ENCODE measurements around the gene TMX2. TPM values are rescaled to one million over a fixed set of nuclear protein-coding genes. Genes with fewer than 3 reads are reported as not detected.

The TMX2 gene
- total RNA-seq, 1 experiment from 2014 or later = 151 TPM

DNA sequence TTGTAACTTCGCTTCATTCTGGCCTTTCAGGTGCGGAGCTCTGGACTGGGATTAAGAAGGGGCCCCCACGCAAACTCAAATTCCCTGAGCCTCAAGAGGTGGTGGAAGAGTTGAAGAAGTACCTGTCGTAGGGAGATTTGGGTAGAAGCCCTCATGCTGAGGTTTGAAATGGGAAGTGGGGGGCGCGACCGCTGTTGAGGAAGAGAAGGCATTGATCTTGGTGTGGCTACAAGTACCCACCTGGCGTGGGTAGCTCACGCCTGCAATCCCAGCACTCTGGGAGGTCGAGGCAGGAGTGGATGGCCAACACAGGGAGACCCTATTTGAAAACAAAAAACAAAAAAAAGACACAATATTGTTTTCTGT lies 29.7 kb downstream of the TMX2 start:
- no peak for DNase-seq (ENCODE audit: low read depth, low spot score)
- BruUV-seq (replicated peaks) = TSS peak; percentile 83
- no peak for ATAC-seq
- peak overlapping the region; percentile 96 for H3K27ac ChIP-seq (ENCODE audit: low read length)
- ChIA-PET CTCF (interaction anchor here (0.7 to 1.1 kb wide), 2 partner anchors 9 to 59 kb away, joined by 3 to 4 read pairs; partner anchors contain the start of gene BTBD18), POLR2A (interaction anchor here (0.5 kb wide), 1 partner anchor 426 kb away, joined by 4 read pairs; no protein-coding TSS in a partner anchor)
- peak overlapping the region; percentile 96 to 99 for H3K4me3 ChIP-seq (ENCODE audit: low read depth in 2 of 2, low read length in 2 of 2)
- H3K4me1 ChIP-seq (ENCODE audit: control insufficient read depth, insufficient read depth, low read length) = peaks cover 11% of the 10 kb centered on the region
- peaks cover 18% of the 10 kb centered on the region; the same call in 1 of the 2 replicates for H3K36me3 ChIP-seq (ENCODE audit: control insufficient read depth, insufficient read depth, low read length)
- H3K27me3 ChIP-seq (ENCODE audit: control insufficient read depth, insufficient read depth, low read length) = no peaks in the 10 kb centered on the region
- no peaks in the 10 kb centered on the region for H3K9me3 ChIP-seq (ENCODE audit: control insufficient read depth, insufficient read depth, low read depth, low read length)
- intact Hi-C loops (cut with micrococcal nuclease; ENCODE audit: unreplicated experiment) = no loop called here
- no peak for TF ChIP-seq SIN3A (IDR thresholded peaks at IDR 0.05; ENCODE audit: borderline replicate concordance, insufficient read depth, low read depth, low read length)
- TF ChIP-seq, protein P1, sequence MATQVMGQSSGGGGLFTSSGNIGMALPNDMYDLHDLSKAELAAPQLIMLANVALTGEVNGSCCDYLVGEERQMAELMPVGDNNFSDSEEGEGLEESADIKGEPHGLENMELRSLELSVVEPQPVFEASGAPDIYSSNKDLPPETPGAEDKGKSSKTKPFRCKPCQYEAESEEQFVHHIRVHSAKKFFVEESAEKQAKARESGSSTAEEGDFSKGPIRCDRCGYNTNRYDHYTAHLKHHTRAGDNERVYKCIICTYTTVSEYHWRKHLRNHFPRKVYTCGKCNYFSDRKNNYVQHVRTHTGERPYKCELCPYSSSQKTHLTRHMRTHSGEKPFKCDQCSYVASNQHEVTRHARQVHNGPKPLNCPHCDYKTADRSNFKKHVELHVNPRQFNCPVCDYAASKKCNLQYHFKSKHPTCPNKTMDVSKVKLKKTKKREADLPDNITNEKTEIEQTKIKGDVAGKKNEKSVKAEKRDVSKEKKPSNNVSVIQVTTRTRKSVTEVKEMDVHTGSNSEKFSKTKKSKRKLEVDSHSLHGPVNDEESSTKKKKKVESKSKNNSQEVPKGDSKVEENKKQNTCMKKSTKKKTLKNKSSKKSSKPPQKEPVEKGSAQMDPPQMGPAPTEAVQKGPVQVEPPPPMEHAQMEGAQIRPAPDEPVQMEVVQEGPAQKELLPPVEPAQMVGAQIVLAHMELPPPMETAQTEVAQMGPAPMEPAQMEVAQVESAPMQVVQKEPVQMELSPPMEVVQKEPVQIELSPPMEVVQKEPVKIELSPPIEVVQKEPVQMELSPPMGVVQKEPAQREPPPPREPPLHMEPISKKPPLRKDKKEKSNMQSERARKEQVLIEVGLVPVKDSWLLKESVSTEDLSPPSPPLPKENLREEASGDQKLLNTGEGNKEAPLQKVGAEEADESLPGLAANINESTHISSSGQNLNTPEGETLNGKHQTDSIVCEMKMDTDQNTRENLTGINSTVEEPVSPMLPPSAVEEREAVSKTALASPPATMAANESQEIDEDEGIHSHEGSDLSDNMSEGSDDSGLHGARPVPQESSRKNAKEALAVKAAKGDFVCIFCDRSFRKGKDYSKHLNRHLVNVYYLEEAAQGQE (IDR thresholded peaks at IDR 0.05; ENCODE audit: insufficient read depth in 1 of 2, low read depth in 2 of 2, low read length in 1 of 2) = no peak
- in situ Hi-C loops (cut with HindIII; ENCODE audit: low pct_unique_long_range_greater_than_20kb, low sequenced_read_pairs) = no loop called here

DNA sequence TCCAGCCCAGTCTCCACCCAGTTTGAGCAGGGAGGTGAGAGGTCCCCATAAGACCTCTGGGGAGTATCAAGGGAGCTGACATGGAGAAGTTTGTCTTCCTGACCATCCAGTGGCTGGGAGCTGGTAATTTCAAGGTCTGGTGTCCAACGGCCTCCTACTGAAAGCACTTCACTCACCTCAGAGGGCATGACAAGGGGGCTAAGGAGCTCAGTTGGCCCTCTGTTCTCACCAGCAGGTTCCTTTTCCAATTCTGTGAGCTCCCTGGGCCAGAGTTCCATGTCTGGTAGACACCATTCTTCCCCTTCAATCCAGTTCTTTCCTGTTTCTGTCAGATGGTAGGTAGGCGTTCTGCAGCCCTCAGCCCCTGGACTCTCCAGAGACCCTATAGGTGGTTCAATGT lies 32.0 kb downstream of the TMX2 start:
- in situ Hi-C loops (cut with HindIII; ENCODE audit: low pct_unique_long_range_greater_than_20kb, low sequenced_read_pairs) = no loop called here
- DNase-seq (ENCODE audit: low read depth, low spot score) (no peak), ATAC-seq (no peak)
- H3K4me3 ChIP-seq (ENCODE audit: low read depth in 2 of 2, low read length in 2 of 2) = no peak overlapping the region
- no peaks in the 10 kb centered on the region for H3K9me3 ChIP-seq (ENCODE audit: control insufficient read depth, insufficient read depth, low read depth, low read length)
- no peak overlapping the region for H3K27ac ChIP-seq (ENCODE audit: low read length)
- intact Hi-C loops (cut with micrococcal nuclease; ENCODE audit: unreplicated experiment) = no loop called here
- no TSS peak for BruUV-seq (replicated peaks)
- H3K36me3 ChIP-seq (ENCODE audit: control insufficient read depth, insufficient read depth, low read length) = peaks cover 10% of the 10 kb centered on the region; the same call in 1 of the 2 replicates
- peaks cover 11% of the 10 kb centered on the region for H3K4me1 ChIP-seq (ENCODE audit: control insufficient read depth, insufficient read depth, low read length)
- no peaks in the 10 kb centered on the region for H3K27me3 ChIP-seq (ENCODE audit: control insufficient read depth, insufficient read depth, low read length)
- ChIA-PET POLR2A (no interaction called here), CTCF (no interaction called here)
- TF ChIP-seq, protein P1 (IDR thresholded peaks at IDR 0.05; ENCODE audit: insufficient read depth in 1 of 2, low read depth in 2 of 2, low read length in 1 of 2) = no peak
- TF ChIP-seq POLR2AphosphoS5 (IDR thresholded peaks at IDR 0.05; ENCODE audit: low read depth, low read length) (no peak; the same call in 1 of the 2 replicates), TCF7L2 (IDR thresholded peaks at IDR 0.05; ENCODE audit: low read depth, low read length) (no peak), SIN3A (IDR thresholded peaks at IDR 0.05; ENCODE audit: borderline replicate concordance, insufficient read depth, low read depth, low read length) (no peak)
- TF ChIP-seq, protein P2, sequence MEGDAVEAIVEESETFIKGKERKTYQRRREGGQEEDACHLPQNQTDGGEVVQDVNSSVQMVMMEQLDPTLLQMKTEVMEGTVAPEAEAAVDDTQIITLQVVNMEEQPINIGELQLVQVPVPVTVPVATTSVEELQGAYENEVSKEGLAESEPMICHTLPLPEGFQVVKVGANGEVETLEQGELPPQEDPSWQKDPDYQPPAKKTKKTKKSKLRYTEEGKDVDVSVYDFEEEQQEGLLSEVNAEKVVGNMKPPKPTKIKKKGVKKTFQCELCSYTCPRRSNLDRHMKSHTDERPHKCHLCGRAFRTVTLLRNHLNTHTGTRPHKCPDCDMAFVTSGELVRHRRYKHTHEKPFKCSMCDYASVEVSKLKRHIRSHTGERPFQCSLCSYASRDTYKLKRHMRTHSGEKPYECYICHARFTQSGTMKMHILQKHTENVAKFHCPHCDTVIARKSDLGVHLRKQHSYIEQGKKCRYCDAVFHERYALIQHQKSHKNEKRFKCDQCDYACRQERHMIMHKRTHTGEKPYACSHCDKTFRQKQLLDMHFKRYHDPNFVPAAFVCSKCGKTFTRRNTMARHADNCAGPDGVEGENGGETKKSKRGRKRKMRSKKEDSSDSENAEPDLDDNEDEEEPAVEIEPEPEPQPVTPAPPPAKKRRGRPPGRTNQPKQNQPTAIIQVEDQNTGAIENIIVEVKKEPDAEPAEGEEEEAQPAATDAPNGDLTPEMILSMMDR (IDR thresholded peaks at IDR 0.05) = no peak
